Peyer's patch (tissue), 4 donors: ENCODE measurements around the gene APOL2.

Source experiments
- POLR2A ChIP-seq, 2 donors: fragments of 450-650 bp; IDR thresholded peaks; one replicate each; pipeline ENCODE4 v1.5.1; 2017; ENCODE audit warnings: antibody characterized with exemption in 2 of 2, mild to moderate bottlenecking in 2 of 2, moderate library complexity in 2 of 2
- TF ChIP-seq, protein P1 (sequence below), 6 experiments: fragments of 450-650 bp in 4 of 6; fragments of 200-600 bp in 2 of 6; sonication (generic) in 1 of 6; IDR thresholded peaks; one replicate each; pipeline ENCODE4 v1.5.1; 2017 to 2019; ENCODE audit warnings: antibody characterized with exemption in 6 of 6, mild to moderate bottlenecking in 3 of 6, moderate library complexity in 1 of 6

DNA sequence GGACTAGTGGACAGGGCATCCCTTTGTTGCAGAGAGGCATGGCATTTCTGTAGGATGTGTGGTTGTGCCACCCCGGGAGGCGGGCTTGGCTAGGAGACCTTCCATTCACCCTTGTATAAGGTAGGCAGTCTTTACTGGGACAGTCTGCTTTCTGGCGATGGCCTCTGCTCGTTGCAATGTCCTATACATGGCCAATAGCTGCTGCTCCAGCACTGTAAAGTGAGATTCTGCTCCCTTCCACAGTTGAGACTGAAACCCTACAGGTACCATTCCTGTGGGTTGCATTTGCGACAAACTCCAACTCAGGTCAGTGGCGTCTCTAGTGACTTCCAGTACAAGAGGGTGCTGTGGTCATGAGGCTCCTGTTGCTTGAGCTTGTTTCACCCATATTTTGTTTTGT, 58.4 kb downstream of the APOL2 start:
- TF ChIP-seq, protein P1, sequence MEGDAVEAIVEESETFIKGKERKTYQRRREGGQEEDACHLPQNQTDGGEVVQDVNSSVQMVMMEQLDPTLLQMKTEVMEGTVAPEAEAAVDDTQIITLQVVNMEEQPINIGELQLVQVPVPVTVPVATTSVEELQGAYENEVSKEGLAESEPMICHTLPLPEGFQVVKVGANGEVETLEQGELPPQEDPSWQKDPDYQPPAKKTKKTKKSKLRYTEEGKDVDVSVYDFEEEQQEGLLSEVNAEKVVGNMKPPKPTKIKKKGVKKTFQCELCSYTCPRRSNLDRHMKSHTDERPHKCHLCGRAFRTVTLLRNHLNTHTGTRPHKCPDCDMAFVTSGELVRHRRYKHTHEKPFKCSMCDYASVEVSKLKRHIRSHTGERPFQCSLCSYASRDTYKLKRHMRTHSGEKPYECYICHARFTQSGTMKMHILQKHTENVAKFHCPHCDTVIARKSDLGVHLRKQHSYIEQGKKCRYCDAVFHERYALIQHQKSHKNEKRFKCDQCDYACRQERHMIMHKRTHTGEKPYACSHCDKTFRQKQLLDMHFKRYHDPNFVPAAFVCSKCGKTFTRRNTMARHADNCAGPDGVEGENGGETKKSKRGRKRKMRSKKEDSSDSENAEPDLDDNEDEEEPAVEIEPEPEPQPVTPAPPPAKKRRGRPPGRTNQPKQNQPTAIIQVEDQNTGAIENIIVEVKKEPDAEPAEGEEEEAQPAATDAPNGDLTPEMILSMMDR (IDR thresholded peaks at IDR 0.05): no peak
- TF ChIP-seq POLR2A (IDR thresholded peaks at IDR 0.05): no peak
